GM18909 (cell line): ENCODE results near the gene CACNA2D3.

ENCODE experiments used
- ATAC-seq: cut with Tn5 transposase; IDR thresholded peaks from one replicate; pipeline ENCODE4 v1.9.1; 2021; ENCODE audit warnings: mild to moderate bottlenecking; ENCODE audit not compliant: unreplicated experiment, poor library complexity

CACNA2D3 gene

GRCh38 chr3:54356261-54357045 lies 234.1 kb downstream of the CACNA2D3 start:
- no peak for ATAC-seq

DNA sequence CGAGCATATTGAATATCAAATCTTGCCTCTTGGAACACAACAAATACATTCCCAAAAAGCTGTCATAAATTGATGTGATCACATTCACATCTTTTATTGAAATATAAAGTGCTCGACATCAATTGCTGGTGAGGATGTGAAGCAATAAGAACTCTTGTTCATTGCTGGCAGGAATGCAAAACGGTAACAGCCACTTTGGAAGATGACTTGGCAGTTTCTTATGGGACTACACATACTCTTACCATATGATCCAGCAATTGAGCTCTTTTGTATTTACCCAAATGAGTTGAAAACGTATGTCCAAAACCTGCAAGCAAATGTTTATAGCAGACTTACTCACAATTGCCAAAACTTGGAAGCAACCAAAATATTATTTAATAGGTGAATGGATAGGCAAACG lies 234.9 kb downstream of the CACNA2D3 start:
- no peak for ATAC-seq

DNA sequence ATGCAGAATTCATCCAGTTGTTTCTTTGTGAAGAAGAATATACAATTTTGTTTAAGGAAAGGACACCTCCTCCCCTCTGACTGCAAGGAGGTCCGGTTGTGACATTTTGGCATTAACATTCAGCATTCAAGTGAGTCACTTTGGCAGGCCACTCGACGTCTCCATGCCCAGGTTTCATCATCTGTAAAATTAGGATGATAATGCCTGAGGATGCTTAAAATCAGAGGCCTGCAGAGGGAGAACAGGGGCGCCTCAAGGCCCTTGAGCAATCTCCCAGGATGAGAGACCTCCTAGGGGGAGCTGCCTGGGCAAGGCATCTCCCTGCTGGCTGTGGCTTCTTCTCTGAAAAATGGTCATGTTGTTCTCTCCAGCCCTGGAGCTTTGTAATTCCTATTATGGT lies 236.0 kb downstream of the CACNA2D3 start:
- ATAC-seq = no peak

DNA sequence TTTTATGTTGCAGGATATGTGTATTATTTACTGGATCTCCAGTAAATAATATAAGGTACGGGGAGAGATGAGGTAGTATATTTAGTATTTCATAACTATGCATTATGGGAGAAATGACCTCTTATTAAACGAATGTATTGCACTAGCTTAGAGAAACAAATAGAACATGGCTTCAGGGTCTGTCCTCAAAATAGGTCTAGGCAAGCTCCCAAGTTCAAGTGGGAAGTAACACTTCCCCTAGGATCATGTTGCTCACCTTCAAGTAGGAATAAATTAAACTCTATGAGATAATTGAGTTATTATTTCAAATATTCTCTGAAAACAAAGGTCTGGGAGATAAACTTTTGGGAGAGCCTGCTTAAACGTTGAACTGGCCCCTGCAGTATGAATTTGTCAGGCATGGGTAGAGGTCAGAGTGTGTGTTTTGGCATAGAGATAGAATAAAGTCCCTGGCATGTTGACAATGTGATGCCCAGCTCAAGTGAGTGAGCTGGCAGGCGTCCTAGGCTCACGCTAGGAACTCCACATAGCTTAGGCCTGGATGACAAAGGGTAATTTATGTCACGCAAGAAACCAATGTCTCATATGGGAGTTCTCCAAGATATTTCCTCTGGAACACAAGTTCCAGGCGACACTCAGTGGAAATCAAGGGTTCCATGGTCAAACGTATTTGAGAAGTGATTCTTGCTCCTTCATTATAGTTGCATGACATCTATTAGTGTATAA lies 236.8 kb downstream of the CACNA2D3 start:
- no peak for ATAC-seq

DNA sequence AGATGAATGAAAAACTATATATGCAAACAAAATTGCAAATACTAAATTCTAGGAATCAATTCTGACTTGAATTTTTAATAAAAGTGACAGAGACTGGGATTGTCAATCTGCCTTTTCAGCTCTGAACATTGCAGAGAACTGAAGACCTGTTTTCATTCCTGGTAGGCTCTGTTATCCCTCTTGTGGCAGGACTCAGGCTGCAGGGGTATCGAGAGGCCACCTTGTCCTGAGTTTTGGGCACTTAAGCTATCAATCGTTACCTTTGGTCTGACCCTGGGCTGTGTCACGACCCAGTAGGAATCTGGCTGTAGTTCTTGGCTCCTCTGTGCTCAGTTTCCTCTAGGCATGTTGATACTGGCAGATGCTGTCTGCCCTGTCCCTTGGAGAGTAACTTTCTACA lies 238.0 kb downstream of the CACNA2D3 start:
- no peak for ATAC-seq

GRCh38 chr3:54361746-54362283 lies 239.5 kb downstream of the CACNA2D3 start:
- ATAC-seq = no peak

- no peak for ATAC-seq
These were observed 243.8 kb downstream of the CACNA2D3 start for GRCh38 chr3:54366007-54366750.

- ATAC-seq = no peak
These were observed 244.5 kb downstream of the CACNA2D3 start for GRCh38 chr3:54366839-54367238.

- no peak for ATAC-seq
These were observed 249.9 kb downstream of the CACNA2D3 start for GRCh38 chr3:54372232-54372631.

DNA sequence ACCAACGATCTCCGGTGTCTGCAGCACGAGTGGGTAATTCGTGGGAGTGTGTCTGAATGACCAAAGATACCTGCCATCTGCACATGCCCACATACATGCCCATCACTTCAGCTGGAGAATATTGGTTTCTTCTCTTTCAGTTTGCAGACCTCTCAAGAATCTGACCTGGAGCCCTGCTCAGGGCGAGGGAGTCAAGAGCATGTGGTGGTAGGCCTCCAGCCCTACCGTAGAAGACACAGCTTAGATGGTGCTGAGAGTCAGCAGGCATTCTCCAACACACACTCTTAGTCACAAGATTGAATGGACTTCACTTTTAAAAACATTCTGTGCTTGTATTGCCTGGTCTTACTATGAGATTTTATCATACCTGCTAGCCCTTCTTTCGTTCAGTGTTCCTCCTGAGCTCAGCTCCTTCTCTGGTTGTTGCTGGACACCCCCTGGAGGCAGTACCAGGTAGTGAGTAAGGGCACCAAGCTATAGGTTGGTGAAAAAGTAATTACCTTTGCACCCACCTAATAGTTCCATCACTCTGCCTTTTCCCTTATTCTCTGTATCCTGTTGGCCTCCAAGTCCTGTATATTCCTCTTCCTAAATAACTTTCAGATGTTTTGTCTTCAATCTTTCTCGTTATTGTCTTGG lies 252.0 kb downstream of the CACNA2D3 start:
- no peak for ATAC-seq

GRCh38 chr3:54376142-54376807 lies 253.9 kb downstream of the CACNA2D3 start:
- ATAC-seq = no peak

DNA sequence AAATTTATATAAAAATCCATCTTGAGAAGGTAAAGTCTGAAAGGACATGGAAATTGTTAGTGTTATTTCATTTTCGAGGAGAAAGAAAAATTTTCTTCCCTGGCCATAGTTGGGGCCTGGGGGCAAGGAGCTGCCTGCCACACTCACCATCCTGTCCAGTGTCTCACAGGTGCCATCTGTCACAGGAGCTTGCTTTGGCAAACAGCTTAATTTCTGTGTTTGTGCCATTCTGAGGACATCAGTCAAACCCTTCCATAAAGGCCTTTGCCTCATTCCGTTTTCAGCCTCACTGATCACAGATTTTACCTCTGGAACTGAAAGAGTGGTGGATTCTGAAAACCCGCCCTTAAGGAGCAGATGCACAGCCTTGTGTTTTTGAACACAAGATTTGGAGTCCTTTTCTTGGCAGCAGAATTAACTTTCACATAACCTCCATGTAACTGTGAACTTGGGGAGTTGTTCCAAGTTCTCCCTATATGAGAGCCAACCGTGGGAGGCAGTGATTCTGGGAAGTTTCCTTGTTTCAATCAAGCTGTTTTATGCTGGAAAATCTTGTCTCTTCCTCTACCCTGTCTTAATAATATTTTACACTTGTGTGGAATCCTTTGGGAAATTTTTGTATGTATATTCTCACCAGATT lies 254.7 kb downstream of the CACNA2D3 start:
- ATAC-seq = no peak

GRCh38 chr3:54378184-54378583 lies 255.8 kb downstream of the CACNA2D3 start:
- no peak for ATAC-seq

DNA sequence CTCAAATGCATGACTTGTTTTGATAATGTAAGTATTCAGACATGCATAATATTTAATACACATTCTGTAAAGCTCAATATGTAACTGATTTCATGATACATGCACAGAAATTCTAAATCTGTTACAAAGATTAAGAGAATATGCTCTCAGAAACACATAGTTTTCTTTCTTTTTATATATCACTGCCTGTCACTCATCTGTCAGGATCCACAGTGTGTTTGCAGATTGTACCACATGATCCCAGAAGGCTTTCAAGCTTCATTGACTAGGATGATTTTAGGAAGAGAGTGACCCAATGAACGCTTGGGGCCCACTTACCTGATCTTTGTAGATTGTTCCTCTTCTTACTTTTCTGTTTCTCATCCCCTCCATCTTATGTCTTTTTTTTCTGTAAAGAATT lies 261.9 kb downstream of the CACNA2D3 start:
- ATAC-seq = no peak

GRCh38 chr3:54390582-54390981 lies 268.2 kb downstream of the CACNA2D3 start:
- ATAC-seq = no peak

DNA sequence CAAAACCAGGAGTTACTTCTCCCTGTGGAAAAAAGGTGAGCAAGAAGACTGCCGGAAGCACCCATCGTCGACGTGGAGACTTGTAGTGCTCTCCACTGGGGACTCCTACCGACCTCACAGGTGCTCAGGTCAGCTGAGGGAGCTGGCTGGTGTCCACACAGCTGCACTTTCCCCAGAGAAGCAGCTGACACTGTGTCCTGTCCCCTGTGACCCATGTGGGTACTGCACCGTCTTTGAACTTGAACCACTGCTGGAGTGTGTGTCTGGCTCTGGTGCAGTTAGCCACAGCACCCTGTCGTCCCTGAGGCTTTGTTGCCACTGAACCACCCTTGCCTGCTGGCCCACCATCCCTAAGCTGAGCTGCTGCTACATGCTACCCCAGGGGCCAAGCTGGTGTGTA lies 270.8 kb downstream of the CACNA2D3 start:
- no peak for ATAC-seq

GRCh38 chr3:54408328-54408727 lies 286.0 kb downstream of the CACNA2D3 start:
- no peak for ATAC-seq

- no peak for ATAC-seq
These were observed 299.6 kb downstream of the CACNA2D3 start for GRCh38 chr3:54421943-54422342.

DNA sequence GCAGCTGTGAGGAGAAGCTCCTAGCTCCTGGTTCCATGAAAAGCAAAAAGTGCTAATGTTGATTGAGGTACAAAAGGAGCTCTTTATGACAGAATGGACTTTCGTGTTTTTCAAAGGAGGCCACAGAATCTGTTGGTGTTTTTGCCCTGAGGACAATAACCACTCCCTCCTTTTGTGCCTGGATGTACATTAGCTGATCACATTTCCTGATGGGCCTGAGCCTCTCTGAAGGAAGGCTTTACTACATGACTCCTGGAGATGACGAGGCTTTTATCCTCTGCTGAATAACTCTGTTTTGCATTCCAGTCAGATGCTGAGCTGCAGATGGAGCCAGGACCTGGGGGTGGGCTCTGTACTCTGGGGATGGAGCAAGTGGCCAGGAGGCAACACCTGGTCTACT lies 301.9 kb downstream of the CACNA2D3 start:
- ATAC-seq = no peak
